ENCODE data around the gene LDLRAD4.

DNA sequence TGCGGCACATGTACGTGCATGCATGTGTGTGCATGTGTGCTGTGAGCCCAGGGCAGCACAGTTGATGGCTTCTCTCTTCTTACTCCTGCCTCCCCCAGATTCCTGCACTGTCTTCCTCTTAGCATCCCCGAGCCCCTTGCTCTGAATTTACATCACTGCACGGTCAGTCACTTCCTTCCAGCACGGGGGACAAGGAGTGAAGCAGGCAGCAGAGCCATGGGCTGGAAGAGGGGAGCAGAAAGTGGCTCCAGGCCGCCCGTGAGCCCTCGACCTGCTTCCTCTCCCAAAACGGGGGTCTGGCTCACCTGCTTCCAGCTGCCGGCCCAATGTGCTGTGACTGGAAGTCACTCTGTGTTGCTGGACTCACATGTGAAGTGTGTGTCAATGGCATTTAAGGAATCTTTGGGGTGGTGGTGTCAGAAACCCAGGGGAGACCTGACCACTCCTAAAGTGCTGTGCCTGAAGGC is 401.7 kb downstream of the LDLRAD4 start:
- no peak for TF ChIP-seq EZH2 (IDR thresholded peaks at IDR 0.05; ENCODE audit: low read length, unreplicated experiment)
- TF ChIP-seq, protein P1, sequence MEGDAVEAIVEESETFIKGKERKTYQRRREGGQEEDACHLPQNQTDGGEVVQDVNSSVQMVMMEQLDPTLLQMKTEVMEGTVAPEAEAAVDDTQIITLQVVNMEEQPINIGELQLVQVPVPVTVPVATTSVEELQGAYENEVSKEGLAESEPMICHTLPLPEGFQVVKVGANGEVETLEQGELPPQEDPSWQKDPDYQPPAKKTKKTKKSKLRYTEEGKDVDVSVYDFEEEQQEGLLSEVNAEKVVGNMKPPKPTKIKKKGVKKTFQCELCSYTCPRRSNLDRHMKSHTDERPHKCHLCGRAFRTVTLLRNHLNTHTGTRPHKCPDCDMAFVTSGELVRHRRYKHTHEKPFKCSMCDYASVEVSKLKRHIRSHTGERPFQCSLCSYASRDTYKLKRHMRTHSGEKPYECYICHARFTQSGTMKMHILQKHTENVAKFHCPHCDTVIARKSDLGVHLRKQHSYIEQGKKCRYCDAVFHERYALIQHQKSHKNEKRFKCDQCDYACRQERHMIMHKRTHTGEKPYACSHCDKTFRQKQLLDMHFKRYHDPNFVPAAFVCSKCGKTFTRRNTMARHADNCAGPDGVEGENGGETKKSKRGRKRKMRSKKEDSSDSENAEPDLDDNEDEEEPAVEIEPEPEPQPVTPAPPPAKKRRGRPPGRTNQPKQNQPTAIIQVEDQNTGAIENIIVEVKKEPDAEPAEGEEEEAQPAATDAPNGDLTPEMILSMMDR (conservative IDR thresholded peaks at IDR 0.05; ENCODE audit: low read depth, low read length) = no peak
